Astrocyte (in vitro differentiated cells and primary cell): Measurements from ENCODE around the gene F7.

Experiments used
- CTCF ChIP-seq: IDR thresholded peaks from 2 replicates; pipeline ENCODE4 v1.5.1; 2011; ENCODE audit warnings: low read depth, mild to moderate bottlenecking, inconsistent platforms, low read length, moderate library complexity; ENCODE audit not compliant: insufficient read depth
- EZH2 ChIP-seq: IDR thresholded peaks from 2 replicates; pipeline ENCODE4 v1.6.1; 2012; ENCODE audit warnings: mild to moderate bottlenecking, low read length, inconsistent platforms; ENCODE audit not compliant: insufficient read depth

GRCh38 chr13:113116871-113117271, 11.3 kb downstream of the F7 start:
- TF ChIP-seq CTCF, result no peak
- TF ChIP-seq EZH2, result no peak
